Peyer's patch (tissue), 4 donors: Measurements from ENCODE around the gene GFRAL. TPM values are rescaled to one million over a fixed set of nuclear protein-coding genes. Genes with fewer than 3 reads are reported as not detected.

ENCODE experiments used
- DNase-seq, 3 donors: peaks; one replicate each; pipeline ENCODE4 v3.0.0-alpha.2; 2017 to 2019
- H3K27ac ChIP-seq, 4 donors: fragments of 200-600 bp; sonication (generic); one replicate each; pipeline ENCODE4 v1.5.1; 2016 to 2019
- H3K27me3 ChIP-seq, 2 donors: fragments of 200-600 bp; sonication (generic); one replicate each; pipeline ENCODE4 v1.5.1; 2019
- H3K36me3 ChIP-seq, 3 donors: fragments of 200-600 bp; sonication (generic); one replicate each; pipeline ENCODE4 v1.5.1; 2016 to 2019
- H3K4me1 ChIP-seq, 4 donors: fragments of 200-600 bp; sonication (generic); one replicate each; pipeline ENCODE4 v1.5.1; 2016 to 2019
- H3K4me3 ChIP-seq, 4 donors: fragments of 200-600 bp; sonication (generic); 1 replicate in 3 of 4; 2 replicates in 1 of 4; pipeline ENCODE4 v1.5.1; 2016 to 2019; ENCODE audit warnings: mild to moderate bottlenecking in 1 of 4
- H3K9me3 ChIP-seq, 4 donors: fragments of 200-600 bp; sonication (generic); one replicate each; pipeline ENCODE4 v1.5.1; 2016 to 2019; ENCODE audit warnings: mild to moderate bottlenecking in 1 of 4
- CTCF ChIP-seq, 6 experiments: fragments of 450-650 bp in 4 of 6; fragments of 200-600 bp in 2 of 6; sonication (generic) in 1 of 6; IDR thresholded peaks; one replicate each; pipeline ENCODE4 v1.5.1; 2017 to 2019; ENCODE audit warnings: antibody characterized with exemption in 6 of 6, mild to moderate bottlenecking in 3 of 6, moderate library complexity in 1 of 6
- POLR2A ChIP-seq, 2 donors: fragments of 450-650 bp; IDR thresholded peaks; one replicate each; pipeline ENCODE4 v1.5.1; 2017; ENCODE audit warnings: antibody characterized with exemption in 2 of 2, mild to moderate bottlenecking in 2 of 2, moderate library complexity in 2 of 2
- total RNA-seq, 4 donors: library from RNA; depleted of rRNA; stranded (reverse); fragments of >200 nt; gene quantifications; one replicate each; pipeline ENCODE4 v1.1.0, GENCODE V29; 2016

The GFRAL gene
- total RNA-seq, 4 donors from 2014 or later: not detected

DNA sequence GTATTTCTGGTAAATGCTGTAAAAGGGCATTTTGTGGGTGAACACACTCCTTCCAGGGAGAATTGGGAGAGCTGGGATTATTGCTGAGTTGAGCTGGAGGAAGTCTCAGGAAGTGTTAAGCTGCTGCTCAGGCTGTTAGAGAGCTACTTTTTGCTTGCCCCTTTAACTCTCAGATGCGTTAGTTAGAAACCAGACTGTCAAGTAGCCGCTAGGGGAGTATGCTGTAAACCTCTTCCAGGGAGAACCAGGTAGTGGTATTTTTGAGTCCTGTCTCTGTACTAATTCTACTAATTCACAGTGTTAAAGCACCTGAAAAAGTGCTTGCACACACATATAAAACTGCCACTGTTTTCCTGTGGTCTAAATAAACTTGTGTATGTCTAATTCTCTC lies 6.6 kb upstream of the GFRAL start:
- Histone ChIP-seq H3K9me3 (no peaks in the 10 kb centered on the region), H3K27me3 (no peaks in the 10 kb centered on the region), H3K4me3 (no peak overlapping the region), H3K4me1 (no peaks in the 10 kb centered on the region), H3K36me3 (no peaks in the 10 kb centered on the region), H3K27ac (no peak overlapping the region)
- no peak for DNase-seq
- TF ChIP-seq POLR2A (IDR thresholded peaks at IDR 0.05): no peak
- no peak for TF ChIP-seq CTCF (IDR thresholded peaks at IDR 0.05)

DNA sequence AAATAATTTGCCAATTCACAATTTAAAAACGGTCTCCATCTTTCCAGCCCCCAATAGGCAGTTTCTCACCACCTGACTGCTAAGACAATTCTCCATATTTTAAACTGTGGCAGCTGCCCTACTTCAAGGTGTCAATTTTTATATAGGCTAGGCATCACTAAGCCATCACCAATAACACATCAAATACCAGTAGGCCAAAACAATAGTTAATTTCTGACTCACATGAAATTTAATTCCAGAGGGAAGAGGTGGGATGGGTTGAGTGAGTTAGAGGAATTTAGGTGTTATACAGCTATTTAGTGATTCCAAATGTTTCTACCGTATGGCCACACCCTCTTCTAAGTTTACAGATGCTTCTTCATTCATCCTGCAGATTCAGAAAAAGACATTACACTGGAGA lies 49.9 kb downstream of the GFRAL start:
- H3K4me1 ChIP-seq: no peaks in the 10 kb centered on the region
- TF ChIP-seq POLR2A (IDR thresholded peaks at IDR 0.05): no peak
- no peak for TF ChIP-seq CTCF (IDR thresholded peaks at IDR 0.05)
- no peaks in the 10 kb centered on the region for H3K9me3 ChIP-seq
- no peak overlapping the region for H3K27ac ChIP-seq
- H3K4me3 ChIP-seq: no peak overlapping the region
- no peaks in the 10 kb centered on the region for H3K27me3 ChIP-seq
- DNase-seq: no peak
- no peaks in the 10 kb centered on the region for H3K36me3 ChIP-seq

- no peak for DNase-seq
- Histone ChIP-seq H3K9me3 (no peaks in the 10 kb centered on the region), H3K36me3 (no peaks in the 10 kb centered on the region), H3K4me3 (no peak overlapping the region), H3K27me3 (no peaks in the 10 kb centered on the region), H3K27ac (no peak overlapping the region), H3K4me1 (no peaks in the 10 kb centered on the region)
- TF ChIP-seq POLR2A (IDR thresholded peaks at IDR 0.05) (no peak), CTCF (IDR thresholded peaks at IDR 0.05) (no peak)
These were observed 52.2 kb downstream of the GFRAL start for GRCh38 chr6:55379471-55379870.

- TF ChIP-seq CTCF (IDR thresholded peaks at IDR 0.05): no peak
- no peak for TF ChIP-seq POLR2A (IDR thresholded peaks at IDR 0.05)
- Histone ChIP-seq H3K9me3 (no peaks in the 10 kb centered on the region), H3K4me3 (no peak overlapping the region), H3K27me3 (no peaks in the 10 kb centered on the region), H3K36me3 (no peaks in the 10 kb centered on the region), H3K4me1 (no peaks in the 10 kb centered on the region), H3K27ac (no peak overlapping the region)
- DNase-seq: no peak
These were observed 52.6 kb downstream of the GFRAL start for GRCh38 chr6:55379895-55380294.

GRCh38 chr6:55388211-55388610 lies 60.9 kb downstream of the GFRAL start:
- H3K27ac ChIP-seq: no peak overlapping the region
- no peaks in the 10 kb centered on the region for H3K9me3 ChIP-seq
- H3K36me3 ChIP-seq: no peaks in the 10 kb centered on the region
- H3K27me3 ChIP-seq: no peaks in the 10 kb centered on the region
- no peak for DNase-seq
- no peak for TF ChIP-seq CTCF (IDR thresholded peaks at IDR 0.05)
- TF ChIP-seq POLR2A (IDR thresholded peaks at IDR 0.05): no peak
- H3K4me1 ChIP-seq: no peaks in the 10 kb centered on the region
- H3K4me3 ChIP-seq: no peak overlapping the region

DNA sequence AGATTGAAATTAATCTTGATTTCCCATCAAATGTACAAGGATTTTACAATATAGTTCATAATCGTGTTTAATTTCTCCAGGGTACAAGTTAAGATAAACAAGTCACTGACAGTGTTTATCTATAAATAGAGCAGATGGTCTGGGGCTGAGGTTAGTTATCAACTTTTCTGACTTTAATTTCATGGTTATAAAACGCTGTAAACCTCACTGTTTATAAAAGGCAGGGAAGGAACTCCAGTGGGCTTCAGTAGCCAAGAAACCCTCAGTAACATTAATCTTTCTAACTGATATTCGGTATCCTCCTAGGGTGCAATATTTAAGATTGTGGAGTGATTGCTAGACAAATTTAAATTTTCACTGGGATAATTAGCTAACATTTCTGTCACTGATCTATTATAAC lies 68.6 kb downstream of the GFRAL start:
- Histone ChIP-seq H3K4me1 (no peaks in the 10 kb centered on the region), H3K27ac (no peak overlapping the region), H3K27me3 (no peaks in the 10 kb centered on the region), H3K4me3 (no peak overlapping the region), H3K36me3 (no peaks in the 10 kb centered on the region), H3K9me3 (no peaks in the 10 kb centered on the region)
- DNase-seq: no peak
- TF ChIP-seq CTCF (IDR thresholded peaks at IDR 0.05): no peak
- no peak for TF ChIP-seq POLR2A (IDR thresholded peaks at IDR 0.05)
